OCI-LY3 (cell line): Measurements from ENCODE around the gene MRPL38.

Source experiments
- H2AFZ ChIP-seq: fragments of 200-600, 300-600 bp; shearing (Covaris generic); 2 replicates; pipeline ENCODE4 v1.6.0; 2014; ENCODE audit warnings: antibody characterized with exemption, low read depth, low read length
- H3K27ac ChIP-seq: fragments of 200-600, 300-600 bp; sonication (generic); 2 replicates; pipeline ENCODE4 v1.5.1; 2014; ENCODE audit warnings: mild to moderate bottlenecking, low read length, moderate library complexity, mixed read lengths
- H3K27me3 ChIP-seq: fragments of 200-600, 300-600 bp; sonication (generic); 2 replicates; pipeline ENCODE4 v1.6.1; 2014; ENCODE audit warnings: low read depth, low read length, mixed read lengths
- H3K36me3 ChIP-seq: fragments of 200-600, 300-600 bp; sonication (generic); replicated peaks from 2 replicates; pipeline ENCODE3; 2014; ENCODE audit warnings: low read depth, low read length, mixed read lengths
- H3K4me1 ChIP-seq: fragments of 300-600, 200-600 bp; sonication (generic); 2 replicates; pipeline ENCODE4 v1.6.1; 2014; ENCODE audit warnings: low read length, mixed read lengths
- H3K4me2 ChIP-seq: fragments of 200-600, 300-600 bp; sonication (generic); 2 replicates; pipeline ENCODE4 v1.6.1; 2014; ENCODE audit warnings: low read length, mixed read lengths
- H3K4me3 ChIP-seq: fragments of 300-600, 200-600 bp; sonication (generic); 2 replicates; pipeline ENCODE4 v1.5.1; 2014; ENCODE audit warnings: antibody characterized with exemption, mild to moderate bottlenecking, low read length, moderate library complexity
- H3K79me2 ChIP-seq: fragments of 300-600, 200-600 bp; shearing (Covaris generic); 2 replicates; pipeline ENCODE4 v1.6.1; 2014; ENCODE audit warnings: mild to moderate bottlenecking, low read length, mixed read lengths
- H3K9ac ChIP-seq: fragments of 300-600, 200-600 bp; shearing (Covaris generic); 2 replicates; pipeline ENCODE4 v1.6.0; 2014; ENCODE audit warnings: mild to moderate bottlenecking, low read length, moderate library complexity
- H3K9me3 ChIP-seq: fragments of 200-600, 300-600 bp; shearing (Covaris generic); 2 replicates; pipeline ENCODE4 v1.6.1; 2014; ENCODE audit warnings: low read length, mixed read lengths; ENCODE audit not compliant: insufficient read depth
- H4K20me1 ChIP-seq: fragments of 200-600, 300-600 bp; sonication (generic); 2 replicates; pipeline ENCODE4 v1.6.1; 2016; ENCODE audit warnings: low read length, mixed read lengths; ENCODE audit not compliant: insufficient read depth
- CTCF ChIP-seq: fragments of 200-600, 300-600 bp; sonication (generic); IDR thresholded peaks from 2 replicates; pipeline ENCODE4 v1.5.1; 2014; ENCODE audit warnings: antibody characterized with exemption, low read length, low read depth
- EZH2phosphoT487 ChIP-seq: fragments of 200-600 bp; shearing (Covaris generic); IDR thresholded peaks from 2 replicates; pipeline ENCODE4 v1.6.1; 2018; ENCODE audit warnings: antibody characterized with exemption, mixed run types, low read depth

MRPL38 gene

DNA sequence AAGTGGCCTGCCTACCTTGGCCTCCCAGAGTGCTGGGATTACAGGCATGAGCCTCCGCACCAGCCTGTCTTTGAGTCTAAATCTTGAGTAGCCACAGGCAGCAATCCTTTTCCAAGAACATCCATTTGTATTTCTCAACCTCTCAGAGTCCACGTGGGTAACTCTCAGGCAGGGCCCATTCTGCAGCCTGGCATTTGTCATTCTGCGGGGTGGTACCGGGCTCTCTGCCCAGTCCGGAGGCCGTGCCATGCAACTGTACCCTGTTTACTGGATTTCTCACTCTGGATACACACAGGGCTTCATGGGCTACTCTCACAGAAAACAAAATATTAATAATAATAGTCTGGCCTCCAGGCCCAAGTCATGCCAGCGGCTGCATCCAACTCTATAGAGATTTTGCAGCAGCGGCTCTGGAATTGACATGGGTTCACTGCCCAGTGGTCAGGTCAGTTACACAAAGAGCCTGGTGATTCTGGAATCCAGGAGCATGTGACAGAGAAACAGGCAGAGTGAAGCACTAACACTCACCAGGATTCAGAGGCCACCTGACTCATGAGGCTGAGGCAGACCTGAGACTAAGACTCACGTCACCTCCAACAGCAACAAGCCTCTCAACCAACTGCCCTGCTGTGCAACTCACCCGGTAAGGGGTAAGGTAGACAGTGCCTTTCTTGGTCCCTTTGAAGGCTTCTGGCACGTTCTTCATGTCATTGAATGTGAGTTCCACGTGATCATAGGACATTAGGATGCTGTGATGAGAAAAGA is 53.6 kb downstream of the MRPL38 start:
- Histone ChIP-seq H3K9ac (no peak overlapping the region), H3K79me2 (peaks cover 17% of the 10 kb centered on the region), H4K20me1 (peaks cover 3% of the 10 kb centered on the region; the same call in 1 of the 2 replicates), H3K4me3 (no peak overlapping the region), H2AFZ (no peak overlapping the region), H3K4me1 (peaks cover 7% of the 10 kb centered on the region), H3K36me3 (peaks cover 37% of the 10 kb centered on the region), H3K4me2 (no peak overlapping the region), H3K27me3 (no peaks in the 10 kb centered on the region), H3K27ac (no peak overlapping the region), H3K9me3 (no peaks in the 10 kb centered on the region)
- TF ChIP-seq EZH2phosphoT487 (no peak), CTCF (no peak)

- Histone ChIP-seq H2AFZ (no peak overlapping the region), H3K4me1 (peaks cover 16% of the 10 kb centered on the region)
These were observed 55.0 kb downstream of the MRPL38 start for GRCh38 chr17:75849724-75850123.

DNA sequence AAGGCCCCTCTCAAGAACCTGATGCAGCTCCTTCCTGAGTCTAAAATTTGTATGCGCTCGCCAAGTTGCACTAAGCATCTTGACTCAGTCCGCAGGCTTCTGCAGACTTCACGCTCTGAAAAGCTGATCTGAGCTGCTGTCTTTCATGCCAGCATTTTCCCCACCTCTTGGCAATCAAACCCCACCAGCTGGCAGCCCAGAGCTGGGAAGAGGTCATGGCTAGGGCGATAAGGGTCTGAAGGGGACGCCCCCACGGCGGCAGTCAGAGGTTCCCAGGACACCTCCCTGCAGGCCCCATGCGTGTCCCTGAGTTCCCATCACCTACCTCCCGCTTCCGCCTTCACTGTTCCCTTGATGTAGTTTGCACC is 55.4 kb downstream of the MRPL38 start:
- Histone ChIP-seq H2AFZ (no peak overlapping the region), H3K36me3 (peaks cover 39% of the 10 kb centered on the region), H3K4me3 (no peak overlapping the region), H3K4me2 (no peak overlapping the region), H3K79me2 (peaks cover 10% of the 10 kb centered on the region), H3K27me3 (no peaks in the 10 kb centered on the region), H3K4me1 (peaks cover 14% of the 10 kb centered on the region), H4K20me1 (peaks cover 3% of the 10 kb centered on the region; the same call in 1 of the 2 replicates), H3K9ac (no peak overlapping the region), H3K9me3 (no peaks in the 10 kb centered on the region), H3K27ac (no peak overlapping the region)
- TF ChIP-seq CTCF (no peak), EZH2phosphoT487 (no peak)

More at GRCh38 chr17:75849724-75850123, 55.0 kb downstream of the MRPL38 start:
- H3K4me2 ChIP-seq, result no peak overlapping the region
- H3K27me3 ChIP-seq, result no peaks in the 10 kb centered on the region
- H3K9ac ChIP-seq, result no peak overlapping the region
- H3K79me2 ChIP-seq, result peaks cover 14% of the 10 kb centered on the region
- no peak overlapping the region for H3K4me3 ChIP-seq
- H4K20me1 ChIP-seq, result peaks cover 3% of the 10 kb centered on the region; the same call in 1 of the 2 replicates
- H3K27ac ChIP-seq, result no peak overlapping the region
- no peaks in the 10 kb centered on the region for H3K9me3 ChIP-seq
- peaks cover 39% of the 10 kb centered on the region for H3K36me3 ChIP-seq
- no peak for TF ChIP-seq EZH2phosphoT487
- TF ChIP-seq CTCF, result no peak
